PC-3 (cell line): ENCODE measurements around the gene ZNF638. TPM values are rescaled to one million over a fixed set of nuclear protein-coding genes. Genes with fewer than 3 reads are reported as not detected.

Experiments
- ATAC-seq: fragments of 200-7000 bp; cut with Tn5 transposase; 2 replicates; pipeline ENCODE4 v1.9.1; 2020; ENCODE audit warnings: mild to moderate bottlenecking, moderate library complexity
- BruUV-seq: library from RNA; stranded (reverse); fragments of 400-500 nt; replicated peaks from 2 replicates; lab custom pipeline; 2021; lab: Mats Ljungman, UMichigan
- CTCF ChIA-PET: fragments of 300-600 bp; sonication (Branson Sonifier 250); formaldehyde crosslinking; loops from one replicate; lab custom pipeline; 2022; ENCODE audit warnings: antibody characterized with exemption; lab: Charles Lee
- POLR2A ChIA-PET: fragments of 300-600 bp; sonication (Branson Sonifier 250); formaldehyde crosslinking; loops from one replicate; lab custom pipeline; 2022; ENCODE audit warnings: antibody characterized with exemption; ENCODE audit not compliant: unreplicated experiment; lab: Charles Lee
- DNase-seq: peaks from one replicate; pipeline ENCODE4 v3.0.0-alpha.2; 2015
- H2AFZ ChIP-seq: fragments of 300-600 bp; sonication (generic); 2 replicates; pipeline ENCODE4 v1.6.0; 2016; ENCODE audit warnings: antibody characterized with exemption, low read length
- H3F3A ChIP-seq: fragments of 300-600 bp; sonication (generic); one replicate; pipeline ENCODE4 v1.6.0; 2017; ENCODE audit warnings: antibody characterized with exemption, low read length, control low read depth, mild to moderate bottlenecking; ENCODE audit not compliant: unreplicated experiment
- H3K27ac ChIP-seq: fragments of 300-600 bp; sonication (generic); 2 replicates; pipeline ENCODE4 v1.5.1; 2016; ENCODE audit warnings: mild to moderate bottlenecking, low read length
- H3K27me3 ChIP-seq: fragments of 300-600 bp; sonication (generic); 2 replicates; pipeline ENCODE4 v1.6.1; 2016; ENCODE audit warnings: low read length, mixed read lengths
- H3K36me3 ChIP-seq: fragments of 300-600 bp; sonication (generic); 2 replicates; pipeline ENCODE4 v1.6.1; 2016; ENCODE audit warnings: low read depth, mixed run types, low read length, mixed read lengths
- H3K4me1 ChIP-seq: fragments of 300-600 bp; sonication (generic); 2 replicates; pipeline ENCODE4 v1.5.1; 2016; ENCODE audit warnings: low read length; ENCODE audit not compliant: insufficient read depth
- H3K4me2 ChIP-seq: fragments of 300-600 bp; sonication (generic); 2 replicates; pipeline ENCODE4 v1.6.0; 2016; ENCODE audit warnings: low read length
- H3K4me3 ChIP-seq: fragments of 300-600 bp; sonication (generic); 2 replicates; pipeline ENCODE4 v1.5.1; 2016; ENCODE audit warnings: mild to moderate bottlenecking, low read length, mixed read lengths
- H3K79me2 ChIP-seq: fragments of 300-600 bp; sonication (generic); 2 replicates; pipeline ENCODE4 v1.6.1; 2017; ENCODE audit warnings: low read length, mixed read lengths
- H3K9ac ChIP-seq: fragments of 300-600 bp; sonication (generic); 2 replicates; pipeline ENCODE4 v1.6.0; 2016; ENCODE audit warnings: mild to moderate bottlenecking, low read length
- H3K9me2 ChIP-seq: fragments of 300-600 bp; sonication (generic); replicated peaks from 2 replicates; pipeline ENCODE4 v1.6.1; 2016; ENCODE audit warnings: mixed run types, low read length, mixed read lengths
- H3K9me3 ChIP-seq: fragments of 300-600 bp; sonication (generic); 2 replicates; pipeline ENCODE4 v1.6.1; 2016; ENCODE audit warnings: low read length, mixed read lengths
- H4K20me1 ChIP-seq: fragments of 300-600 bp; sonication (generic); 2 replicates; pipeline ENCODE4 v1.6.1; 2016; ENCODE audit warnings: low read length, mixed read lengths
- EZH2 ChIP-seq: fragments of 300-600 bp; sonication (generic); IDR thresholded peaks from one replicate; pipeline ENCODE4 v1.6.1; 2017; ENCODE audit warnings: antibody characterized with exemption, mild to moderate bottlenecking, low read length; ENCODE audit not compliant: unreplicated experiment
- EZH2phosphoT487 ChIP-seq: fragments of 300-600 bp; sonication (generic); IDR thresholded peaks from 2 replicates; pipeline ENCODE4 v1.6.1; 2018; ENCODE audit warnings: mild to moderate bottlenecking, antibody characterized with exemption, low read length, borderline replicate concordance
- intact Hi-C: fragments of 100-400 bp; cut with micrococcal nuclease; formaldehyde crosslinking; loops from 2 replicates; pipeline ENCODE4 v1.9.0; 2023
- total RNA-seq: library from RNA; depleted of rRNA; stranded (reverse); fragments of >200 nt; gene quantifications from 2 replicates; pipeline ENCODE4 v1.2.3, GENCODE V29; 2014
- TF ChIP-seq, protein P1 (sequence below): fragments of 300-600 bp; sonication (generic); conservative IDR thresholded peaks from 2 replicates; pipeline ENCODE4 v1.5.1; 2017; ENCODE audit warnings: antibody characterized with exemption, low read depth, mild to moderate bottlenecking, low read length

The ZNF638 gene
- total RNA-seq, 1 experiment from 2014 or later = 93.2 TPM

DNA sequence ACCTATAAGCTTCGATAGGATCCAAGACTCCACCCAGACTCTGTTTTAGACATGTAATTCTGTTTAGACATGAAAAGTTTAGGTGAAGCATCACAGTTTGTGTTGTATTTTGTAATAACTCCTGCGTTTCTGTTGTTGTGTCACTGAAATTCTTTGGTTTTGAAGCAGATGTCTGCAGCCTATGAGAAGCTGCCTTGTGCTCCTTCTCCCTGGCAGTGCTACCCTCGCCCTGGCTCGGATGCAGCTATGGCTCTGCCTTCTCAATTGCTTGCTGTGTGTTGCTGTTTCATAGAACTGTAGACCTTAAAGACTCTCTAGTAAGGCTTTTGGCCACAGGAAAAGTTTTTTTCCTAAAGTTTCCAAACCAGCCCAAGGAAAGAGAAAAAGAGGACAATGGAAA, 40.2 kb upstream of the ZNF638 start:
- no peak overlapping the region for H3K4me2 ChIP-seq
- H3K4me3 ChIP-seq = no peak overlapping the region
- H3K27me3 ChIP-seq = no peaks in the 10 kb centered on the region
- no peak overlapping the region for H3K9ac ChIP-seq
- H3F3A ChIP-seq = no peaks in the 10 kb centered on the region
- ChIA-PET CTCF (no interaction called here), POLR2A (no interaction called here)
- DNase-seq = no peak
- BruUV-seq = no TSS peak
- H3K79me2 ChIP-seq = peaks cover 13% of the 10 kb centered on the region
- intact Hi-C loops = no loop called here
- H2AFZ ChIP-seq = no peak overlapping the region
- no peaks in the 10 kb centered on the region for H3K36me3 ChIP-seq
- TF ChIP-seq EZH2 = no peak
- H3K4me1 ChIP-seq = no peaks in the 10 kb centered on the region
- no peak overlapping the region for H3K27ac ChIP-seq
- H3K9me2 ChIP-seq = no peaks in the 10 kb centered on the region
- ATAC-seq = no peak
- no peaks in the 10 kb centered on the region for H4K20me1 ChIP-seq
- no peaks in the 10 kb centered on the region for H3K9me3 ChIP-seq

- ATAC-seq (no peak), DNase-seq (no peak)
- H3K9me3 ChIP-seq = no peaks in the 10 kb centered on the region
- no peaks in the 10 kb centered on the region for H3K27me3 ChIP-seq
- H3F3A ChIP-seq = no peaks in the 10 kb centered on the region
- H3K4me1 ChIP-seq = no peaks in the 10 kb centered on the region
- no TSS peak for BruUV-seq
- no peaks in the 10 kb centered on the region for H3K36me3 ChIP-seq
- ChIA-PET POLR2A (no interaction called here), CTCF (no interaction called here)
- H3K9me2 ChIP-seq = no peaks in the 10 kb centered on the region
- no peak overlapping the region for H3K9ac ChIP-seq
- no peaks in the 10 kb centered on the region for H4K20me1 ChIP-seq
- H2AFZ ChIP-seq = no peak overlapping the region
- H3K4me3 ChIP-seq = no peak overlapping the region
- peaks cover 9% of the 10 kb centered on the region for H3K79me2 ChIP-seq
- TF ChIP-seq EZH2phosphoT487 (no peak), EZH2 (no peak)
- TF ChIP-seq, protein P1, sequence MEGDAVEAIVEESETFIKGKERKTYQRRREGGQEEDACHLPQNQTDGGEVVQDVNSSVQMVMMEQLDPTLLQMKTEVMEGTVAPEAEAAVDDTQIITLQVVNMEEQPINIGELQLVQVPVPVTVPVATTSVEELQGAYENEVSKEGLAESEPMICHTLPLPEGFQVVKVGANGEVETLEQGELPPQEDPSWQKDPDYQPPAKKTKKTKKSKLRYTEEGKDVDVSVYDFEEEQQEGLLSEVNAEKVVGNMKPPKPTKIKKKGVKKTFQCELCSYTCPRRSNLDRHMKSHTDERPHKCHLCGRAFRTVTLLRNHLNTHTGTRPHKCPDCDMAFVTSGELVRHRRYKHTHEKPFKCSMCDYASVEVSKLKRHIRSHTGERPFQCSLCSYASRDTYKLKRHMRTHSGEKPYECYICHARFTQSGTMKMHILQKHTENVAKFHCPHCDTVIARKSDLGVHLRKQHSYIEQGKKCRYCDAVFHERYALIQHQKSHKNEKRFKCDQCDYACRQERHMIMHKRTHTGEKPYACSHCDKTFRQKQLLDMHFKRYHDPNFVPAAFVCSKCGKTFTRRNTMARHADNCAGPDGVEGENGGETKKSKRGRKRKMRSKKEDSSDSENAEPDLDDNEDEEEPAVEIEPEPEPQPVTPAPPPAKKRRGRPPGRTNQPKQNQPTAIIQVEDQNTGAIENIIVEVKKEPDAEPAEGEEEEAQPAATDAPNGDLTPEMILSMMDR = no peak
- no peak overlapping the region for H3K4me2 ChIP-seq
- intact Hi-C loops = no loop called here
- no peak overlapping the region for H3K27ac ChIP-seq
These were observed 39.4 kb upstream of the ZNF638 start for GRCh38 chr2:71292159-71292558.

GRCh38 chr2:71298914-71299313, 32.7 kb upstream of the ZNF638 start:
- TF ChIP-seq, protein P1 = no peak
- TF ChIP-seq EZH2phosphoT487 (no peak), EZH2 (no peak)
- peaks cover 11% of the 10 kb centered on the region; the same call in 1 of the 2 replicates for H3K79me2 ChIP-seq
- no peaks in the 10 kb centered on the region for H3K27me3 ChIP-seq
- H3K9ac ChIP-seq = no peak overlapping the region
- 0 out of 2 replicates have a peak, but pooled peaks cover 3% of the 10 kb centered on the region for H4K20me1 ChIP-seq
- POLR2A ChIA-PET = interaction anchor here (1.0 kb wide), 1 partner anchor 33 kb away, joined by 23 read pairs; the partner anchor contains the start of gene ZNF638
- H3K4me2 ChIP-seq = no peak overlapping the region
- no peak for ATAC-seq
- no peaks in the 10 kb centered on the region for H3K9me2 ChIP-seq
- BruUV-seq = no TSS peak
- H2AFZ ChIP-seq = no peak overlapping the region
- H3K9me3 ChIP-seq = no peaks in the 10 kb centered on the region
- CTCF ChIA-PET = interaction anchor here (1.2 to 2.0 kb wide), 3 partner anchors 34 to 211 kb away, joined by 6 to 29 read pairs (median 23); partner anchors contain the start of gene ZNF638
- peaks cover 4% of the 10 kb centered on the region for H3F3A ChIP-seq
- H3K4me1 ChIP-seq = no peaks in the 10 kb centered on the region
- no peak for DNase-seq
- H3K36me3 ChIP-seq = no peaks in the 10 kb centered on the region
- H3K4me3 ChIP-seq = no peak overlapping the region
- intact Hi-C loops = loop anchor here (1.0 kb wide), 2 partner anchors 32 to 211 kb away; partner anchors contain the start of gene ZNF638
- no peak overlapping the region for H3K27ac ChIP-seq
